Upper lobe of left lung (tissue), 6 donors: ENCODE measurements around the gene SDCCAG8. TPM values are rescaled to one million over a fixed set of nuclear protein-coding genes. Genes with fewer than 3 reads are reported as not detected.
"Not testable (repeated sequence)": the region's sequence is repeated elsewhere in the genome, so short reads cannot be mapped to it uniquely, and the experiment has no call there.

ENCODE experiments used
- ATAC-seq, 2 donors: fragments of 200-7000 bp; cut with Tn5 transposase; one replicate each; pipeline ENCODE4 v1.9.1; 2022; ENCODE audit warnings: mild to moderate bottlenecking in 2 of 2, moderate library complexity in 2 of 2; ENCODE audit not compliant: low FRiP score in 2 of 2
- DNase-seq, 2 donors: peaks; one replicate each; pipeline ENCODE4 v3.0.0-alpha.2; 2019 to 2020
- H3K27ac ChIP-seq, 4 donors: fragments of 200-600 bp; sonication (generic); one replicate each; pipeline ENCODE4 v1.5.1; 2016 to 2019
- H3K27me3 ChIP-seq, 4 donors: fragments of 200-600 bp; sonication (generic); one replicate each; pipeline ENCODE4 v1.5.1; 2017 to 2019
- H3K36me3 ChIP-seq, 4 donors: fragments of 200-600 bp; sonication (generic); one replicate each; pipeline ENCODE4 v1.5.1; 2016 to 2019
- H3K4me1 ChIP-seq, 4 donors: fragments of 200-600 bp; sonication (generic); one replicate each; pipeline ENCODE4 v1.5.1; 2018 to 2019
- H3K4me3 ChIP-seq, 4 donors: fragments of 200-600 bp; sonication (generic); one replicate each; pipeline ENCODE4 v1.5.1; 2017 to 2019; ENCODE audit warnings: mild to moderate bottlenecking in 2 of 4, moderate library complexity in 1 of 4
- H3K9me3 ChIP-seq, 4 donors: fragments of 200-600 bp; sonication (generic); one replicate each; pipeline ENCODE4 v1.5.1; 2018 to 2019
- EP300 ChIP-seq, 4 donors: sonication (generic); formaldehyde crosslinking; IDR thresholded peaks; one replicate each; pipeline ENCODE4 v1.5.1; 2017; ENCODE audit warnings: antibody characterized with exemption in 4 of 4, control low read depth in 2 of 4
- POLR2A ChIP-seq, 4 donors: fragments of 450-650 bp; IDR thresholded peaks; one replicate each; pipeline ENCODE4 v1.5.1; 2016 to 2017; ENCODE audit warnings: antibody characterized with exemption in 4 of 4, mild to moderate bottlenecking in 2 of 4
- POLR2AphosphoS5 ChIP-seq, 2 donors: sonication (generic); formaldehyde crosslinking; IDR thresholded peaks; one replicate each; pipeline ENCODE4 v1.5.1; 2017; ENCODE audit warnings: antibody characterized with exemption in 2 of 2
- WGBS, 2 donors: methylation state at CpG; one replicate each; pipeline ENCODE4 v1.1.5; 2017 to 2018; 5-methylcytosine and 5-hydroxymethylcytosine counted together
- total RNA-seq, 6 donors: library from RNA; depleted of rRNA in 4 of 6; stranded (reverse); fragments of >200 nt in 4 of 6; gene quantifications; one replicate each; pipeline versions ENCODE4 v1.1.0 to v1.2.1, GENCODE V29; 2016 to 2021
- TF ChIP-seq, protein P1 (sequence below), 6 experiments: fragments of 450-650 bp in 4 of 6; fragments of 200-600 bp in 2 of 6; sonication (generic) in 2 of 6; IDR thresholded peaks; one replicate each; pipeline ENCODE4 v1.5.1; 2016 to 2019; ENCODE audit warnings: antibody characterized with exemption in 6 of 6
- donor health status: DM: no; HTN: no; CAD: no; lungs with moderate emphysema.
- donor health status: DM: no; HTN: yes; CAD: no; lungs with severe emphysema.

Gene SDCCAG8
- total RNA-seq, 6 donors from 2014 or later, result 52.5 to 295 (median 95.2) TPM

DNA sequence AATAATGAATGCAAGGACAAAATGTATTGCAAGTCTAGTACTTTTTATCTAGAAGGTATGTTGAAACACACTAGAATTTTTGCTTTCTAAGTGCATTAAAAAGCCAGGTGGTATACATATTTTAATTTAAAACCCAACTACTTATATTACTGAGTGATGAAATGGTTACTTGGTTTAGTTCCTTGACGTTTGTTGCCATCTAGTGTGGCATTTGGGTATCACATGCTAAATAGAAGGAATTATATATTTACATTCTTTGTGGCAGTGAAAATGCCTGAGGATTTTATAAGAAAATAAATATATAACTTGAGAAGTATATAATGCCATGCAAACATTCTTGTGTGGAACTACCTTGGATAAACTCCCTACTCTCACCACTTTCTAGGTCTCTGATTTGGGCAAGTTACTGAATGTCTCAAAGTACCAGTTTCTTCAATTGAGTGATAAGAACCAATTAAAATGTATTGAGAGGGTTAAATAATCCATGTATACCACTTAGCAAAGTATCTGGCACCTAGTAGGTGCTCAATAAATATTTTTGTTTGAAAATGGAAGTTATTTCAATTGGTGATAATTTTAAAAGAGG is 69.6 kb downstream of the SDCCAG8 start:
- no peak overlapping the region for H3K27ac ChIP-seq
- H3K36me3 ChIP-seq, result peaks cover 0 to 4% (median 1%) of the 10 kb centered on the region in 4 donors
- ATAC-seq (peak in 1 of 2 donors; percentile 78), DNase-seq (no peak)
- TF ChIP-seq POLR2AphosphoS5 (IDR thresholded peaks at IDR 0.05), result no peak
- TF ChIP-seq, protein P1, sequence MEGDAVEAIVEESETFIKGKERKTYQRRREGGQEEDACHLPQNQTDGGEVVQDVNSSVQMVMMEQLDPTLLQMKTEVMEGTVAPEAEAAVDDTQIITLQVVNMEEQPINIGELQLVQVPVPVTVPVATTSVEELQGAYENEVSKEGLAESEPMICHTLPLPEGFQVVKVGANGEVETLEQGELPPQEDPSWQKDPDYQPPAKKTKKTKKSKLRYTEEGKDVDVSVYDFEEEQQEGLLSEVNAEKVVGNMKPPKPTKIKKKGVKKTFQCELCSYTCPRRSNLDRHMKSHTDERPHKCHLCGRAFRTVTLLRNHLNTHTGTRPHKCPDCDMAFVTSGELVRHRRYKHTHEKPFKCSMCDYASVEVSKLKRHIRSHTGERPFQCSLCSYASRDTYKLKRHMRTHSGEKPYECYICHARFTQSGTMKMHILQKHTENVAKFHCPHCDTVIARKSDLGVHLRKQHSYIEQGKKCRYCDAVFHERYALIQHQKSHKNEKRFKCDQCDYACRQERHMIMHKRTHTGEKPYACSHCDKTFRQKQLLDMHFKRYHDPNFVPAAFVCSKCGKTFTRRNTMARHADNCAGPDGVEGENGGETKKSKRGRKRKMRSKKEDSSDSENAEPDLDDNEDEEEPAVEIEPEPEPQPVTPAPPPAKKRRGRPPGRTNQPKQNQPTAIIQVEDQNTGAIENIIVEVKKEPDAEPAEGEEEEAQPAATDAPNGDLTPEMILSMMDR (IDR thresholded peaks at IDR 0.05), result peak; percentile 62 to 78 (median 74)
- H3K9me3 ChIP-seq, result no peaks in the 10 kb centered on the region
- WGBS, 2 donors, result 0% methylated on average over 1 of the region's 1 CpG
- peaks cover 0 to 7% (median 0%) of the 10 kb centered on the region in 4 donors for H3K4me1 ChIP-seq
- no peak overlapping the region for H3K4me3 ChIP-seq
- H3K27me3 ChIP-seq, result no peaks in the 10 kb centered on the region

DNA sequence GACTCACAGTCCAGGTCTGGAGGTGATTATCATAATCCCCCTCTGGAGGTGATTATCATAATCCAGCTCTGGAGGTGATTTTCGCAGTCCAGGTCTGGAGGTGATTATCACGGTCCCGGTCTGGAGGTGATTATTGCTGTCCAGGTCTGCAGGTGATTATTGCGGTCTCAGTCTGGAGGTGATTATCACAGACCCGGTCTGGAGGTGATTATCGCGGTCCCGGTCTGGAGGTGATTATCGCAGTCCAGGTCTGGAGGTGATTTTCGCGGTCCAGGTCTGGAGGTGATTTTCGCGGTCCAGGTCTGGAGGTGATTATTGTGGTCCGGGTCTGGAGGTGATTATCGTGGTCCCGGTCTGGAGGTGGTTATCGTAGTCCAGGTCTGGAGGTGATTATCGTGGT is 76.6 kb downstream of the SDCCAG8 start:
- WGBS, 2 donors, result 86 to 91% methylated on average over 18 of the region's 18 CpGs

DNA sequence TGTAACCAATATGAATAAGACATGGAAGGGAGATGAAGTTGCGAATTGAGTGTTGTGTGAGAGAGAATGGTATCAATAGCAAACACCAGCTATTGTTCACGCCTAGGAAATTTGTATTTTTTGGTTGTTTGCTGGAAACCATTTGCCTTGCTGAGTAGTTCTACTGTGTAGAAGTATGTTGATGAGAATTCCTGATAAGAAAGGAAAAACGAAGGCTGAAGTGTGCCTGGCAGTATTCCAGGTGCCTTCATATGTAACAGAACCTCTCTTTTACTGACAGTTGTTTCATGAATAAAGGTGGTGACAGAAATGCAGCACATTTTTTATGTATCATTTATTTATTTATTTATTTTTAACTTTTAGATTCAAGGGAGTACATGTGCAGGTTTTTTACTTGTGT is 79.5 kb downstream of the SDCCAG8 start:
- ATAC-seq (no peak), DNase-seq (no peak)
- Histone ChIP-seq H3K27me3 (no peaks in the 10 kb centered on the region), H3K36me3 (peaks cover 0 to 60% (median 37%) of the 10 kb centered on the region in 4 donors), H3K9me3 (no peaks in the 10 kb centered on the region), H3K4me3 (no peak overlapping the region), H3K4me1 (no peaks in the 10 kb centered on the region), H3K27ac (no peak overlapping the region)
- WGBS, 2 donors, result 64 to 68% methylated on average over 3 of the region's 3 CpGs
- TF ChIP-seq EP300 (IDR thresholded peaks at IDR 0.05) (no peak), POLR2AphosphoS5 (IDR thresholded peaks at IDR 0.05) (no peak), POLR2A (IDR thresholded peaks at IDR 0.05) (no peak)
- TF ChIP-seq, protein P1 (IDR thresholded peaks at IDR 0.05), result no peak

More for the DNA sequence above, 76.6 kb downstream of the SDCCAG8 start:
- no peaks in the 10 kb centered on the region for H3K9me3 ChIP-seq
- no peak overlapping the region for H3K4me3 ChIP-seq
- no peak for ATAC-seq
- peaks cover 0 to 55% (median 37%) of the 10 kb centered on the region in 4 donors for H3K36me3 ChIP-seq
- no peak overlapping the region for H3K27ac ChIP-seq
- TF ChIP-seq, protein P1 (IDR thresholded peaks at IDR 0.05), result no peak
- TF ChIP-seq EP300 (IDR thresholded peaks at IDR 0.05) (no peak), POLR2AphosphoS5 (IDR thresholded peaks at IDR 0.05) (no peak), POLR2A (IDR thresholded peaks at IDR 0.05) (no peak)
- no peak for DNase-seq
- H3K27me3 ChIP-seq, result no peaks in the 10 kb centered on the region
- H3K4me1 ChIP-seq, result no peaks in the 10 kb centered on the region

DNA sequence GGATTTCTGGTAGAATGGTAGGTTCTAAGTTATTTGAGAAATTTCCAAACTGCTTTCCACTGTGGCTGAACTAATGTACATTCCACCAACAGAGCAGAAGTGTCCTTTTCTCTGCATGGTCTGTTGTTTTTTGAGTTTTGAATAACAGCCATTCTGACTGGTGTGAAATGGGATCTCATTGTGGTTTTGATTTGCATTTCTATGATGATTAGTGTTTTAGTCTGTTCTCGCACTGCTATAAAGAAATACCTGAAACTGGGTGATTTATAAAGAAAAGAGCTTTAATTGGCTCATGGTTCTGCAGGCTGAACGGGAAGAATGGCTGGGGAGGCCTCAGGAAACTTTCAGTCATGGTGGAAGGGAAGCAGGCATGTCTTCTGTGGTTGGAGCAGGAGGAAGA is 80.3 kb downstream of the SDCCAG8 start:
- Histone ChIP-seq H3K4me3 (no peak overlapping the region), H3K4me1 (no peaks in the 10 kb centered on the region), H3K36me3 (peaks cover 0 to 59% (median 34%) of the 10 kb centered on the region in 4 donors), H3K27ac (no peak overlapping the region), H3K27me3 (no peaks in the 10 kb centered on the region), H3K9me3 (no peaks in the 10 kb centered on the region)
- WGBS, 2 donors, result 81 to 84% methylated on average over 2 of the region's 2 CpGs
- ATAC-seq (no peak), DNase-seq (no peak)
- TF ChIP-seq POLR2AphosphoS5 (IDR thresholded peaks at IDR 0.05) (no peak), EP300 (IDR thresholded peaks at IDR 0.05) (no peak), POLR2A (IDR thresholded peaks at IDR 0.05) (no peak)
- TF ChIP-seq, protein P1 (IDR thresholded peaks at IDR 0.05), result no peak

DNA sequence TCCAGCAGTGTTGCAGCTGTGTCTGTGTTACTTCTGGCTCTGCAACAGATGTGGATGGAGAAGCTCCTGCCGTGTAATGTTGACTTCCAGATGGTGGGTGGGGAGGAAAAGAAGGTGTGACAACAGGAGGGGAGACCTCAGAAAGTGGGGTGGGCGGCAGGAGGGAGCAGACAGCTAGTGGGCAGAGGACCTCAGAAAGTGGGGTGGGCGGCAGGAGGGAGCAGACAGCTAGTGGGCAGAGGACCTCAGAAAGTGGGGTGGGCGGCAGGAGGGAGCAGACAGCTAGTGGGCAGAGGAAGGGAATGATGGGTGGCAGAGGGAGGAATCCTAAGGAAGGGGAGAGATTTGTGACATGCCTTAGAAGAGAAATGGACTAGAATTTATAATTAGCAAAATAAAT is 83.0 kb downstream of the SDCCAG8 start:
- not testable (repeated sequence) for H3K9me3 ChIP-seq, H3K27me3 ChIP-seq, H3K4me1 ChIP-seq, H3K4me3 ChIP-seq, ATAC-seq, DNase-seq, H3K27ac ChIP-seq
- WGBS, 2 donors, result 87 to 94% methylated on average over 4 of the region's 4 CpGs
- H3K36me3 ChIP-seq, result peaks cover 0 to 40% (median 13%) of the 10 kb centered on the region in 4 donors
